H1 (cell line): Measurements from ENCODE around the gene PSMA5. TPM values are rescaled to one million over a fixed set of nuclear protein-coding genes. Genes with fewer than 3 reads are reported as not detected.

Experiments
- ASH2L ChIP-seq: fragments of 200-600, 300-600 bp; sonication (generic); IDR thresholded peaks from one replicate; pipeline ENCODE4 v1.7.1; 2017; ENCODE audit warnings: low read length
- EZH2 ChIP-seq: fragments of 200-600 bp; sonication (generic); IDR thresholded peaks from 2 replicates; pipeline ENCODE4 v1.7.1; 2012; ENCODE audit warnings: low read depth, mild to moderate bottlenecking, moderate library complexity, low read length, inconsistent platforms; ENCODE audit not compliant: severe bottlenecking
- POLR2A ChIP-seq, 2 experiments: IDR thresholded peaks; 1 replicate in 1 of 2; 2 replicates in 1 of 2; pipeline ENCODE4 v1.6.1; 2011; ENCODE audit warnings: low read depth in 2 of 2, low read length in 2 of 2, mild to moderate bottlenecking in 2 of 2; ENCODE audit errors: control extremely low read depth in 1 of 2
- SIN3A ChIP-seq, 2 experiments: IDR thresholded peaks in 1 of 2; conservative IDR thresholded peaks in 1 of 2; 2 replicates each; pipeline ENCODE4 v1.6.1; 2011 to 2012; ENCODE audit warnings: low read length in 2 of 2, improper control_type of control experiment in 1 of 2, low read depth in 1 of 2, mild to moderate bottlenecking in 1 of 2
- SP2 ChIP-seq: IDR thresholded peaks from 2 replicates; pipeline ENCODE4 v1.6.1; 2012; ENCODE audit warnings: mild to moderate bottlenecking, low read length, inconsistent platforms
- SUZ12 ChIP-seq: fragments of 200-600 bp; sonication (generic); IDR thresholded peaks from 2 replicates; pipeline ENCODE4 v1.6.1; 2012; ENCODE audit warnings: mild to moderate bottlenecking, inconsistent platforms, low read length, moderate library complexity, mixed read lengths
- TAF1 ChIP-seq: IDR thresholded peaks from 2 replicates; pipeline ENCODE4 v1.6.1; 2011; ENCODE audit warnings: mild to moderate bottlenecking, low read depth, low read length
- polyA plus RNA-seq, 7 experiments: library from polyadenylated mRNA; depleted of rRNA in 3 of 7; stranded (reverse) in 5 of 7; unstranded in 2 of 7; fragments of >200 nt in 5 of 7; fragments of 200-250 nt in 2 of 7; gene quantifications; 1 replicate in 5 of 7; 2 replicates in 1 of 7; 4 replicates in 1 of 7; pipeline versions ENCODE4 v1.2.1 to v1.2.3, GENCODE V29; 2011 to 2013; ENCODE audit warnings: missing spikeins in 2 of 7, mixed read lengths in 2 of 7
- total RNA-seq: library from RNA; stranded (reverse); fragmentation: NEBNext Ultra II Directional; extraction: Animal tissue kit (Norgen Biotek cat#: 25700); gene quantifications from 2 replicates; pipeline ENCODE4 v1.2.1, GENCODE V29; 2021

Gene PSMA5
- total and polyA plus RNA-seq, 2 of the 8 experiments (the other 6 are each of a cell fraction or from before 2014, with no cell fraction given) = 140 to 166 TPM

DNA sequence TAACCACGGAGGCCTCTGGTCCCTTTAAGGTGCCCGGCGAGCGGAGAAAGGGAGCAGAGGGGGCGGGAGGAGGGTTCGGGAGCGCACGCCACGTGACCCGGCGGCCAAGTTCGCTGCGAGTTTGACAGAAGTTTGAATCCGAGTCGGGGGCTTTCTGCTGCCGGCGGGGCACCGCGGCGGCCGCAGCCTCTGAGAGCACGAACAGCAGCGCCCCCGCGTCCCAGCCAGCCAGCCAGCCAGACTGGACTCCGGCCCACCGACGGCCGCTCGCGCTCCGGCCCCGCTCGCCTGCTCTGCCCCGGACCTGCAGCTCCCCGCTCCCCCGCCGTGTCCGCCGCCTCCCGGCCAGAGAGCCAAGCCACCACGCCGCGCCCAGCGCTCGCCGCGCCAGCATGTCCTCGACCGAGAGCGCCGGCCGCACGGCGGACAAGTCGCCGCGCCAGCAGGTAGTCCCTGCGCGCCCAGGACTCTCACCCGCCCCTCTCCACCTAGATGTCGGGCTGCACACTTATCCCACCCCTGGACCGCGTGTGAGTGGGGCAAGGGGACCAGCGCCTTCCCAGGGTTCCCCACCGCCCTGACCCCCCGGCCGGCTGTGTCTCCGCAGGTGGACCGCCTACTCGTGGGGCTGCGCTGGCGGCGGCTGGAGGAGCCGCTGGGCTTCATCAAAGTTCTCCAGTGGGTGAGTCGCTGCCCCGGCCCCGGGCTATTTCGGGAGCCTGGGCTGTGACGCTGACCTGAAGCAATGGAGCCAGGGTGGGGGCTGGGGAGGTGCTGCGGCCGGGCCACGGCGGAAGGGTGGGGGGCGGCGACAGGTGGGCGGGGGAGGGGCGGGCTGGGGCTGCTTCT is 40.4 kb upstream of the PSMA5 start, which contains the start of gene SYPL2 (continued):
- TF ChIP-seq TAF1 = 0 out of 2 replicates have a peak, but pooled peaks have one; percentile 8
- peak; percentile 80 for TF ChIP-seq ASH2L
- TF ChIP-seq SIN3A (conservative IDR thresholded peaks at IDR 0.05 in 1 of 2, IDR thresholded peaks at IDR 0.05 in 1 of 2; ENCODE audit: low read depth in 1 of 2, low read length in 2 of 2) = peak; percentile 39 to 78; a peak in 2 of 4 replicates
- peak; percentile 63 for TF ChIP-seq SUZ12
- 0 out of 3 replicates have a peak, but pooled peaks of 1 of the 2 experiments have one; percentile 22 for TF ChIP-seq POLR2A (IDR thresholded peaks at IDR 0.05; ENCODE audit: control extremely low read depth in 1 of 2, low read depth in 2 of 2, low read length in 2 of 2)
- TF ChIP-seq SP2 = no peak
- TF ChIP-seq EZH2 = peak; percentile 54
